ENCODE results near the gene CDS1.
"Not testable (repeated sequence)": the region's sequence is repeated elsewhere in the genome, so short reads cannot be mapped to it uniquely, and the experiment has no call there.

The CDS1 gene

GRCh38 chr4:84677995-84678394, 95.1 kb downstream of the CDS1 start:
- no peak for DNase-seq

DNA sequence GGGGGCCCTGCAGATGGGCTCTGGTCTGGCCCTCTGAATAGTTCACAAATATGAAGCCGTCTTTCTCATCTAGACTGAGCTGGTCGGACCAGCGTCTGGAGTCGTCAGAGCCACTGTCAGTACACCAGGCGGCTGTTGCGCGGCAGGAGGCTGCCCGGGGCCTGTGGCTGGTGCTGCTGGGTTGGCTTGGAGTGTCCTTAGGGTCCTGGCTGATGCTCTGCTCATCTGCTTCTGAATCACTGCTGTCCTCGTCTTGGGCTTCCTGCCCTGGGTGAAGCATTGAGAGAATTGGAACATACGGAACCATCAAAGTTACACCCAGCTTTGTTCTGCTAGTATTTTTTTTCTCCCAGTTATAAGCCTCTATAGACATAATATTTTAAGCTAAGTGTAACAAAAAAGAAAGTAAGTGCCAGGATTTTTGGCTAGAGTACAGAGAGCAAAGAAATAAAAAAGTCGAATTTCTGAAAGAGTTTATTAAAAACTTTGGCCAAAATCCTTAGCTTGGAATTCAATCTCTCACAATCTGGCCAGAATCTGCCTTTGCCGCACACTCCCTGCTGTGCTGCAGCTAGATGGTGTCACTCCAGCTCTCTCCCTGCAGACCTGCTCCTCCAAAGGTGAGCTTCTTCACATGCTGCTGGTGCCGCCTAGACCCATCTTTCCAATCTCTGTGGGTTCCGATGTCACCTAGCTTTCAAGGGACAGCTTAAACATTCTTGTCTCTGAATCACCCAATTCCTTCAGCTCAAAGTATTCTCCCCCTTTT, 96.2 kb downstream of the CDS1 start:
- no peak for DNase-seq

- DNase-seq = no peak
Observed at GRCh38 chr4:84680956-84681355, 98.0 kb downstream of the CDS1 start.

- DNase-seq = peak; percentile 80
Observed at GRCh38 chr4:84681486-84682274, 98.8 kb downstream of the CDS1 start.

DNA sequence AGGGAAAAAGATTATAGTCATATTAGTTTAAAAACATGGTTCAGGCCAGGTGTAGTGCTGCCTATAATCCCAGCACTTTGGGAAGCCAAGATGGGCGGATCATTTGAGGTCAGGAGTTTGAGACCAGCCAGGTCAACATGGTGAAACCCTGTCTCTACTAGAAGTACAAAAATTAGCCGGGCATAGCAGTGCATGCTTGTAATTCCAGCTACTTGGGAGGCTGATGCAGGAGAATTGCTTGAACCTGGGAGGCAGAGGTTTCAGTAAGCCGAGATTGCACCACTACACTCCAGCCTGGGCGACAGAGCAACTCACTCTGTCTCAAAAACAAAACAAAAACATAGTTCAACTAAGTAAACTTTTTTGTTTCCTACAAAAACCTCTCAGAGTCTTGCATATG, 99.7 kb downstream of the CDS1 start:
- not testable (repeated sequence) for DNase-seq

GRCh38 chr4:84683064-84683850, 100.3 kb downstream of the CDS1 start:
- DNase-seq = no peak

DNA sequence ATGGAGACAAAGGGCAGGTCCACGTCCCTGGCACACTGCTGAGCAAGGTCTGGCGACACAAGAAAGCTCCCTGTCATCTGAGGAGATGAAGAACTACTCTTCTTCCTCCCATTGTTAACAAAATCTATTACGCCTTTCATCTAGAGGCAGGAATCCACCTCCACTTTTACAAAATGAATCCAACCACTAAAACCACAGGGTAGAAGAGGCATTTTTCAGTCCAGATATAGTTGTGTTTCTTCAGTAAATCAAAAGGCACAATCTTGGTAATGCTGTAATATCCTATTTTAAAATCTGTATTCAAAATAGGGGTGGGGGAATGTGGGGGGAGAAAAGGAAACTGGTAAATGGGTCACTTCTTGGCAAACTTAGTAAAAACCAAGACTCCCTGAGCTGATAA, 101.4 kb downstream of the CDS1 start:
- no peak for DNase-seq

GRCh38 chr4:84685105-84685504, 102.2 kb downstream of the CDS1 start:
- DNase-seq = no peak

GRCh38 chr4:84688605-84689004, 105.7 kb downstream of the CDS1 start:
- no peak for DNase-seq

GRCh38 chr4:84689197-84689596, 106.3 kb downstream of the CDS1 start:
- no peak for DNase-seq

DNA sequence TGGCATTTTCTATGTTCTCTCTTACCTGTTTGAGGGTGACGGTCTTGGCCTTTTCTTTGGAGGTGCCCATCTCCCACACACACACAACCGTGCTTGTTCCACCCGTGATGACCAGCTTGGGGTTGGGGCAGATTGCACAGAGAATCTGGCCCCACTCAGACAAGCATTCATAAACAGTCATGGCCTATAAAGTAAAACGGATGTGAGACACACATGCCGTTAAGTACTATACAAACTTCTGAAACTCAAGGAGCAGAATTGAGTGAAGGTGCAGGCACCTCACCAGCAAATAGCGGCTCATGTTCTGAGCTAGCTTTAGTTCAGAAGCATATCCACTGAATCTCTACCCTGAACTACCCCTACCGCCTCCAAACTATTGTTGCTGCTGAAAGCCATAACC, 107.6 kb downstream of the CDS1 start:
- no peak for DNase-seq

DNA sequence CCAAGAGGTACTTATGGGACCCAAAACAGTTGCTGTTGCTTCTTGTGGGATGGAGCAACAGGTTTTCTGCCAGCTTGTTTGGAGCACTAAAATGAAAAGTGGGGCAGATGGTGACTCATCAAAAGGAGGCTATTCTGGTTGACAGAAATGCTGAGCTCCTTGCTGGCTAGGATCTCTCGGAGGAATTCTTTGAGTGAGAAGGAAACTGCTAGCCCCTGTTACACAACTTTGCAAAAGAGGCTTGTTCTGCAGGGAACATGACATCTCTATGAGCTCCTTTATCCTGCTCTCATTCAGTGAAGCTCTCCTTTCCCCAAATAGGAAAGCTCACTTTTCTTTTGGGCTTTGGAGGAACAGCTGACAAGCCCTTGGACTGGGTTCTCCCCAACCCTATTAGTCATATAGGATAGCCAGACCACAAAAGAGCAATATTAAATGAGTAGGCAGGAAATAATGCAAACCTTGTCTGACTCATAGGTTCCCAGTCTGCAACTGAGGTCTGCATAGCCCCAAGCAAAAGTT, 108.3 kb downstream of the CDS1 start:
- peak; percentile 12 for DNase-seq

GRCh38 chr4:84691800-84692199, 108.9 kb downstream of the CDS1 start:
- DNase-seq = no peak

DNA sequence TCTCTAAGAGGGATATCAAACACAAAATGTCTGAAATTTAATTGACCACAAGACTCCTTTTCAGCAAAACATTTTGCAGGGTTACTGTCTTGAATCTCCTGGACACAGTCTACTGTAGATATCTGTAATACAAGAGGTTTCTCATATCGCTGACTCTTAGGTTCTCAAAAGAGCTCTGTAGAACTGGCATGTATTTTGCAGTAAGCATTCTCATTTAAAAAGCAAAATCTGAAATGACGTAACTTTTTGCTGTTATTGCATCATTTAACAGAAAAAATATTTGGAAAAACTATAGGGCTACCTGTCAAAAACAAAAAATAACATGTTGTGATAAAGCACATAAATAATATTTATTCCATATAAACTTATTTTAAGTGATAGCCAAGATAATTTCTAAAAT, 114.2 kb downstream of the CDS1 start:
- DNase-seq = peak; percentile 34

- DNase-seq = no peak
Observed at GRCh38 chr4:84697615-84698201, 114.8 kb downstream of the CDS1 start.

GRCh38 chr4:84699001-84699671, 116.2 kb downstream of the CDS1 start:
- peak; percentile 6 for DNase-seq
